ENCODE measurements around the gene PTPRU.

Gene PTPRU

GRCh38 chr1:29264773-29265389 lies 28.6 kb downstream of the PTPRU start:
- no peak for DNase-seq (ENCODE audit: low read depth)
- H3K4me3 ChIP-seq (ENCODE audit: low read length) = no peak overlapping the region
- TF ChIP-seq CTCF (conservative IDR thresholded peaks at IDR 0.05; ENCODE audit: low read depth, low read length) = no peak

GRCh38 chr1:29266912-29267311 lies 30.6 kb downstream of the PTPRU start:
- H3K4me3 ChIP-seq (ENCODE audit: low read length) = no peak overlapping the region
- TF ChIP-seq CTCF (conservative IDR thresholded peaks at IDR 0.05; ENCODE audit: low read depth, low read length) = no peak
- no peak for DNase-seq (ENCODE audit: low read depth)

GRCh38 chr1:29267321-29268070 lies 31.2 kb downstream of the PTPRU start:
- no peak for TF ChIP-seq CTCF (conservative IDR thresholded peaks at IDR 0.05; ENCODE audit: low read depth, low read length)
- no peak for DNase-seq (ENCODE audit: low read depth)
- H3K4me3 ChIP-seq (ENCODE audit: low read length) = no peak overlapping the region

- no peak for TF ChIP-seq CTCF (conservative IDR thresholded peaks at IDR 0.05; ENCODE audit: low read depth, low read length)
- H3K4me3 ChIP-seq (ENCODE audit: low read length) = no peak overlapping the region
- DNase-seq (ENCODE audit: low read depth) = no peak
Observed at GRCh38 chr1:29269382-29269781, 33.1 kb downstream of the PTPRU start.

GRCh38 chr1:29270929-29271521 lies 34.7 kb downstream of the PTPRU start:
- no peak overlapping the region for H3K4me3 ChIP-seq (ENCODE audit: low read length)
- no peak for TF ChIP-seq CTCF (conservative IDR thresholded peaks at IDR 0.05; ENCODE audit: low read depth, low read length)
- no peak for DNase-seq (ENCODE audit: low read depth)

GRCh38 chr1:29271724-29272123 lies 35.4 kb downstream of the PTPRU start:
- H3K4me3 ChIP-seq (ENCODE audit: low read length) = peak overlapping the region; percentile 23
- peak; percentile 65 for DNase-seq (ENCODE audit: low read depth)
- TF ChIP-seq CTCF (conservative IDR thresholded peaks at IDR 0.05; ENCODE audit: low read depth, low read length) = no peak
